ENCODE measurements around the gene PSEN1. TPM values are rescaled to one million over a fixed set of nuclear protein-coding genes. Genes with fewer than 3 reads are reported as not detected.

PSEN1 gene
- total and polyA plus RNA-seq, 10 of the 15 experiments (the other 5 are each of a cell fraction or from before 2014, with no cell fraction given): 8.9 to 32.3 (median 21.8) TPM

GRCh38 chr14:73146111-73146510 is 9.8 kb downstream of the PSEN1 start:
- H4K20me1 ChIP-seq (ENCODE audit: control insufficient read depth, insufficient read depth): no peaks in the 10 kb centered on the region
- CTCF ChIA-PET: no interaction called here
- SMC1A ChIA-PET (ENCODE audit: uncharacterized antibody, unreplicated experiment): no interaction called here

More at GRCh38 chr14:73146111-73146510, 9.8 kb downstream of the PSEN1 start:
- Histone ChIP-seq H3K36me3 (ENCODE audit: control insufficient read depth in 2 of 2, insufficient read depth in 2 of 2, low read length in 1 of 2) (peaks cover 0 to 6% of the 10 kb centered on the region in 2 experiments; a peak in 3 of 4 replicates), H3K27me3 (replicated peaks in 1 of 2; ENCODE audit: control insufficient read depth in 2 of 2, insufficient read depth in 2 of 2, low read length in 1 of 2) (no peaks in the 10 kb centered on the region), H3K4me3 (no peak overlapping the region), H3K79me2 (ENCODE audit: control insufficient read depth, insufficient read depth, low read length) (peaks cover 42% of the 10 kb centered on the region), H2AFZ (ENCODE audit: control insufficient read depth, low read depth, low read length) (no peak overlapping the region), H3K9ac (ENCODE audit: control insufficient read depth, insufficient read depth, low read length) (no peak overlapping the region), H3K4me1 (ENCODE audit: control insufficient read depth, insufficient read depth, low read length) (peaks cover 11% of the 10 kb centered on the region; the same call in 1 of the 2 replicates), H3K4me2 (ENCODE audit: control insufficient read depth, insufficient read depth) (no peak overlapping the region), H3K27ac (ENCODE audit: control insufficient read depth, insufficient read depth) (no peak overlapping the region), H3K9me3 (replicated peaks; ENCODE audit: control insufficient read depth, insufficient read depth, low read length) (no peaks in the 10 kb centered on the region)
- WGBS (ENCODE audit: insufficient coverage, insufficient replicate concordance, low lambda C conversion rate, missing lambda C conversion rate): 93% methylated on average over 3 of the region's 3 CpGs
- ATAC-seq (no peak), FAIRE-seq (no peak), DNase-seq (ENCODE audit: low read depth, low spot score) (no peak)
- in situ Hi-C loops (cut with MboI): no loop called here
- RAD21 ChIA-PET (ENCODE audit: unreplicated experiment): no interaction called here
- BruUV-seq (replicated peaks): no TSS peak
- POLR2A ChIA-PET: interaction anchor here (0.6 kb wide), 1 partner anchor 782 kb away, joined by 3 read pairs; no protein-coding TSS in a partner anchor
- no peak for TF ChIP-seq KDM1A (IDR thresholded peaks at IDR 0.05; ENCODE audit: borderline replicate concordance)
- TF ChIP-seq SRF (IDR thresholded peaks at IDR 0.05; ENCODE audit: low read depth in 2 of 2, low read length in 2 of 2): no peak
- no peak for TF ChIP-seq POLR2AphosphoS5 (IDR thresholded peaks at IDR 0.05; ENCODE audit: low read length)
- TF ChIP-seq HDAC6 (IDR thresholded peaks at IDR 0.05; ENCODE audit: unreplicated experiment): no peak
- no peak for TF ChIP-seq USF2 (IDR thresholded peaks at IDR 0.05; ENCODE audit: borderline replicate concordance, low read depth, low read length)
- TF ChIP-seq NRF1 (conservative IDR thresholded peaks at IDR 0.05; ENCODE audit: low read depth, low read length): no peak
- TF ChIP-seq POLR2AphosphoS2 (IDR thresholded peaks at IDR 0.05; ENCODE audit: low read depth, low read length): no peak
- TF ChIP-seq YBX1 (IDR thresholded peaks at IDR 0.05): no peak
- TF ChIP-seq ZSCAN29 (IDR thresholded peaks at IDR 0.05): no peak
- TF ChIP-seq ZBED1 (IDR thresholded peaks at IDR 0.05; ENCODE audit: borderline replicate concordance): no peak
- TF ChIP-seq STAT1 (conservative IDR thresholded peaks at IDR 0.05): no peak
- TF ChIP-seq USF1 (IDR thresholded peaks at IDR 0.05; ENCODE audit: borderline replicate concordance, extremely low read length, insufficient read depth, low read depth, low read length): no peak
- intact Hi-C loops (cut with micrococcal nuclease; ENCODE audit: unreplicated experiment): no loop called here

Measured in GM12878 (cell line).